Measurements from ENCODE around the gene C2orf78.

DNA sequence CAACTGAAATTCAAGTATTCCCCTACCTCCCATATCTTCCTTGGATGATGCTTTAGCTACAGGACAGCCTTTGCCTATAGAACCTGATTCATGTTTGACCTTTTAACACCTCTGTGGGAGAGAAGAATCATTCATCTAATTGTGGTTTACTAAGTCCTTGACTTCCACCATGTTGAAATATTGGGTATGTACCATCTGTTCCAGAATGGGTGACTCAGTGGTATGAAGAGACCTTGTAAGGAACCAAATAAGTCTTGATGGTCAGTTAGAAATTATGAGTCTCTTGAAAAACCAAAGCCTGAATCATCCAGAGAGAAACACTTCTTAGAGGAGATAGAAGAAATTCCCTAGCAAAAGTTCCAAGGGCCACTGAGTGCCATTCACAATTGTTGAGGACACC lies 72.2 kb downstream of the C2orf78 start:
- TF ChIP-seq TAF1 (IDR thresholded peaks at IDR 0.05; ENCODE audit: borderline replicate concordance, low read depth, low read length) (no peak), POLR2AphosphoS5 (IDR thresholded peaks at IDR 0.05; ENCODE audit: low read depth, low read length) (no peak), EP300 (IDR thresholded peaks at IDR 0.05; ENCODE audit: borderline replicate concordance in 1 of 2, low read depth in 1 of 2, low read length in 1 of 2) (no peak)
